ENCODE measurements around the gene PPP1R12B.
"Not testable (repeated sequence)": the region's sequence is repeated elsewhere in the genome, so short reads cannot be mapped to it uniquely, and the experiment has no call there.

PPP1R12B gene

DNA sequence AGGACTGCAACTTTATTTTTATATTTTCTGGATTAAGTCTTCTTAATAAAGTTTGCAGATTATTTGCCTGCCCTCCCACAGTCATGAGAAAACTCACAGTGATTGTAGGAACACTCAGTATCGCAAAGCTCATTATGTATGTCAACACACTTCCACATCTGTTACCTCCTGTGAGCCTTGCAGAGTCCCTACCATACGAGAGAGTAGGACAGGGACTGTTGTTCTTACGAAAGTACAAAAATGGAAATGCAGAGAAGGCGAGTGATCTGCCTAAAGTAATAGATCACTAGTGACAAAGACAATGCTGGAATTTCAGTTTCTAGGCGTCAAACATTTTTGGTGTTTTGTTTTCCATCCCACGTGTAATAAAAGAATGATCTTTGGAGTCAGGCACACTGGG lies 230.1 kb downstream of the PPP1R12B start:
- DNase-seq: no peak

DNA sequence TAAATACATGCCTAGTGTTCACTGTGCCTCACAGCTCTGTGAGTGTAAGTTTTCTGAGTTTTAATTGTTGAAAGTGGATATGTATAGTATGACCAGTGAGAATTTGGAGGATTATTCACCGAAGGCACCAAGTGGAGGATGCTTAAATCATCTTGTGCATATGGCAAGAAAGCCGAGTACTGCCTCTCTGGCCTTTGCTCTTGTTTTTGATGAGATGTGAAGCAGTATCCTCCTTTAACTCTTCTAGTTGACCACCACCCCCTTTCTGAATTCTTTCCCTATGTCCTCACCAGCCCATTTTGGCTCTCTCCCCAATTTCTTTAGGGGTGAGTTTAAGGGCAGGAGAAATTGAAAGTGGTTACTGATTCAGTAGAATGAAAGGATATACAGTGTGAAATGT lies 231.3 kb downstream of the PPP1R12B start:
- DNase-seq: no peak

DNA sequence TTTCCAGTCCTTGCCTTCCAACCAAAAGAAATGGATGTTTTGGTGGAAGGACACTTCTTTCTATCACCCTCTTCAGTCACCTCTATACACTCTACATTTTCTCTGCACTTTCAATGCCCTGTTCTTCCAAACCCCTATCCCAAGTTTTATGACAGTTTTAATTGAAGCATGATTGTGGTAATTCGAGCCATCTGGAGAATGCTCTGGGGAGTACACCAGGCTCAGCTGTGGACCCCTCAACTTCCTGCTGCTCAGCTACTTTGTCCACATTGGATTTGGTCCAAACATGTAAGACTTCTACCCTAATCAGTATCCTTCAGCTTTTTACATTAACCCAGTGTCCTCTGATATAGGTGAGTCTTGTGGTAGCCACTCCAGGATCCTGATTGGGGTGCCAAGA lies 232.1 kb downstream of the PPP1R12B start:
- DNase-seq: no peak

DNA sequence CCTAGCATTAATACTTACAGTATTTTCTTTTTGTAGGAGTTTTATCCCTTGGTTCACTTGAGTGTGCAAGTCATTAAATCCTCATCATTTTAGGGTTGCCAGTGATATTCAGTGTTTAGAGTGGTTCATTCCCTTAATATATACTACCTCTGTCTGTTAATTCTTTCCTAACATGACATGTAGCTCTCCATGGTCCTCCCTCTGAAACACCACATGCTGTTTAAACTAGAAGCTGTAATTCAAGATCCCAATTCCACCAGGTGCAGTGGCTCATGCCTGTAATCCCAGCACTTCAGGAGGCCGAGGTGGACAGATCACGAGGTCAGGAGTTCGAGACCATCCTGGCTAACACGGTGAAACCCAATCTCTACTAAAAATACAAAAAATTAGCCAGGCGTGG lies 233.9 kb downstream of the PPP1R12B start:
- DNase-seq: not testable (repeated sequence)

DNA sequence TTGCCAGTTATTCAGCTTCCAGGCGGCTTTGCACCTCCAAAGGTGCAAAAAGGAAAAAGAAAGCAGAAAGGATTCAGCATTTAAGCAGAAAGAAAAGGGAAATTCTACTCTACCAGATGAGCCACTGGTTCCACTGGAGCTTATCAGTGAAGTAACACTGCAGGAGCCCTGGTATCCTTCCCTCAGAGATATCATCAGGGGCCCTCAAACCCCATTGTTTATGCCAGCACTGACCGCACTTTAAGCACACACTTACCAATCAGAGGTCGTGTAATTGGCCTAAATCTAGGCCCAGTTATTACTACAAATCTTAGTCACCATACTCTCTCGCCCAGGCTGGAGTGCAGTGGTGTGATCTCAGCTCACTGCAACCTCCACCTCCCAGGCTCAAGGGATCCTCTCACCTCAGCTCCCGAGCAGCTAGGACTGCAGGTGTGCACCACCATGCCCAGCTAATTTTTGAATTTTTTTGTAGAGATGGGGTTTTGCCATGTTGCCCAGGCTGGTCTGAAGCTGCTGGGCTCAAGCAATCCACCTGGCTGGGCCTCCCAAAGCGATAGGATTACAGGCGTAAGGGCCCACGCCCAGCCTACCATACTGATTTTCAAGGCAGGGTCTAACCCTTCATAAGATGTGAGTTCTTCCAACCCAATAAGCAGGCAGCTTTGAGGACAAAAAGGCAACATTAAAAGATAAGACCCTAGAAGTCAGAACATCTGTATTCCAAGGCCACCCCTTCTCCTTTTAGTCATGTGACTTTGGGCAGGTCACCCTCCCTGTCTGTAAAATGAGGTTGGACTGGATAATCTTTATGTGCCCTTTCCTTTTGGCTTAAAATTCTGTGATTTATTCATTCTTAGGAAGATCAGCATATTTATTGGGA lies 236.4 kb downstream of the PPP1R12B start:
- DNase-seq: no peak

DNA sequence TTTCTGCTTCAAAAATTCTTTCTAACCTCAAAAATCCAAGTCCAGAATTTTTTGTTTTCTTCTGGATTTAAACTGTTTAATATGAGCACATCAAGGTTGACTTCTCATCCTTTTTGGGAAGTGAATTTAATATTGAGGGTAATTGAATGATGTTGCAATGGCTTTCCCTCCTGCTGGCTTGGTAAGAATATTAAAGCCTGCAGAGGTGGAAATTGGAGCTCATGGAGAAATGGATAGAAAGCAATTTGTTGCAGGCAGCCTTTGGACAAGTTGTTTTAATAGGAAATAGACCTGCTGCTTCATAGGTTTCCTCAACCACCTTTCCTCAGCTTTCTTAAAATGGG lies 237.1 kb downstream of the PPP1R12B start:
- no peak for DNase-seq

DNA sequence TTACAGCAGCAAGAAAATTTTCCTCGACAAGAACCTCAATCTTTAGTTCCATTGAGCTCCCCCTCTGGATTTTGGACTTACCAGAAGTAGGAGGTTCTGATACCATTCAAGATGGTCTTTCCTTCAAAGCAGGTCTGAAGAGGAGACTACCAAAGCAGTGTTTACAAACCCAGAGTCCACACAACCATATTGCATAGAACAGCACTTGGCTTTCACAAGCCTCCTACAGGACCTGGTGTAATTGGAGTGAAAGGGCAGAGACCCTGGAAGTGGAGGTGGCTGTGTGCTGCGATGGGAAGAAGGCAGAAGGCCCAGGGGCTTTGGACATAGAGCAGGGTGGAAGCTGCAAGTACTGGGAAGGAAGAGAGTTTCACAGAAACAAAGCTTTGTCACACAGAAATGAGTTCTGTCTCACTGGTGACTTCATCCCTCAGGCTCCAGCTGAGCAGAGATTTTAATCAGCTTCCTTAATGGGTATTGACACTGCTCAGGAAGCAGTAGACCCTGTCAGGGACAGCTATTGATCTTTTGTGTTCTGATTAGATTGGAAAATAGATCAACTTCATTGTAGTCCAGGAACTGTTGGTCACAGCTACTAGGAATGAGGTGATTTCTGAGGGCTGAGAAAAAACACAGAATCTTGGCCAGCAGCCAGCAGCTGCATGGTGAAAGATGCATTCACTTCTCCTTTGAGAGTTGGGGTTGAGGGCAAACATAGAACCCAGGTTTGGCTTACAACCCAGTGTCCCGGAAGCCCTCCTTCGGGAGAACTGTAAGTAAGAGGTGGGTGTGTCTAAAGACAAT lies 237.7 kb downstream of the PPP1R12B start:
- peak in 12 of 58 donors; percentile 4 to 45 (median 20) for DNase-seq

DNA sequence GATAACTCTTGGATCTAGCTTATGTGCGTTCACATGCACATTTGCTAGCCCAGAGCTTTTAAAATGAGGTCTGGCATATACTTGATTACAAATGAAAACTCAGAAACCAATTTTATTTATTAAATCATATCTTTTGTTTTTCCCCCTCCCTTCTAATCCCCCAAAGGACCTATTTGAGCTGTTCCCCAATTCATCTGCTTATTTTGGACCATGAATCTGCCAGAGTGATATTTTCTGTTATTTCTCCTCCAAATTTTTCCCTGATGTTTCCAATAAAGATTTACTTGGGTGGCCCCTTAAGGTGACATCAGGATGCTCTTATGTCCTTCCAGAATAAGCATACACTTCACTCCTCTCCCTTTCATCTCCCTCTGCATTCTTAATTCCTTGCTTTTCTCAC lies 238.4 kb downstream of the PPP1R12B start:
- no peak for DNase-seq

DNA sequence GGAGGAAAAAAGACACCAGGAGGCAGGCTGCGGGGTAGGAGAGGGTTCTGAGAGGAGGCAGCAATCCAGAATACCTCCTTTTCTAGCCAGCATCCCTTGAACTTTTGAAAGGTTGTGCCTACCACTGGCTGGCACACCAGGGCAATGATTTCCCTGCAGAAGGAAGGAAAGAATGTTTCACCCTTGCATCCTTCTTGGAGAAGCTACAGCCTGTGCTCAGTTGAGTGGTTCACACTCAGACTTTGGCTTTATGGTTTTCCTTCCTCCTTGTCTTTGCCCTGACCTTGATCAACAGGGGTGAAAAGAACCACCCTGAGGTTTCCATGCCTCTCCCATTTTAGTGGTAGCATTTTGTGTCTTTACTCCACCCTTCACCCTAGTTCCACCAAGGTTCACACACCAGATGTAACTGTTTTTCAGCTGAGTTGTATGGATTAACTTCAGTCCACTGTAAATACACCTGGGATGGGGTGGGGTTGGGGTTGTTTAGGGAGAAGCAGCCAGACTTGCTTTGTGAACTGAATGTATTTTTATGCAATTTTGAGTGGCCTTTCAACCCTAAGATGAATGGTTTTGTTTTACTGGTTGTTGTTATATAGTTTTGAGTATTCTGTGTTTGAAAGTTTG lies 239.5 kb downstream of the PPP1R12B start:
- DNase-seq: no peak

DNA sequence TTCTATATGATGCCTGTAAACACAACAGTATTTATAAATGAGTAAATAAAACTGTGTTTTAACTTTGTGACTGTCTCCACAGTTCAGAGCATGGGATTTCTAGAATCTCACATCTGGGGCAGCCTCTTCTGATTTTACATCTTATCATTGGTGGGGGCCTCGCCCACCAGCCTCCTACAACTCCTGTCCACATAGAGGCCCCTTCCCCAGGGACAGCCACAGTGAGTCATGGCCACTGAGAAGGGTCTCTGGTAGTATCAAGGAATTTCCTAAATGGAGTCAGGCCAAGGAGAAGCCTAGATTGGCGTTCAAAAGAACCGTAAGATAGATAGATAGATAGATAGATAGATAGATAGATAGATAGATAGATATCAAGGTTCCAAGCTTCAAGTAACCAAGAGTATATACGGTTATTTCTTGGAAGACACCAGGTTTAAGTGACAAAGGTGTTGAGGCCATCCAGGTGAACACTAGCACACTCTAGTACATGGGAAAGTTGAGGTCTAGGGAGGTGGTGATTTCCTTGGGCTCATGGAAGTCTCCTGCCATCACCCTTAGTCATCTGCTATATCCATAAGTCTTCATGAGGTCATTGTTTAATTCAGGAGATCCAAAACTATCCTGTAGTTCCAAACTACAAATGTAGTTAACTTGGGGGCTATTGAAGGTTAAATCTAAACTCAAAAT lies 240.1 kb downstream of the PPP1R12B start:
- DNase-seq: no peak

DNA sequence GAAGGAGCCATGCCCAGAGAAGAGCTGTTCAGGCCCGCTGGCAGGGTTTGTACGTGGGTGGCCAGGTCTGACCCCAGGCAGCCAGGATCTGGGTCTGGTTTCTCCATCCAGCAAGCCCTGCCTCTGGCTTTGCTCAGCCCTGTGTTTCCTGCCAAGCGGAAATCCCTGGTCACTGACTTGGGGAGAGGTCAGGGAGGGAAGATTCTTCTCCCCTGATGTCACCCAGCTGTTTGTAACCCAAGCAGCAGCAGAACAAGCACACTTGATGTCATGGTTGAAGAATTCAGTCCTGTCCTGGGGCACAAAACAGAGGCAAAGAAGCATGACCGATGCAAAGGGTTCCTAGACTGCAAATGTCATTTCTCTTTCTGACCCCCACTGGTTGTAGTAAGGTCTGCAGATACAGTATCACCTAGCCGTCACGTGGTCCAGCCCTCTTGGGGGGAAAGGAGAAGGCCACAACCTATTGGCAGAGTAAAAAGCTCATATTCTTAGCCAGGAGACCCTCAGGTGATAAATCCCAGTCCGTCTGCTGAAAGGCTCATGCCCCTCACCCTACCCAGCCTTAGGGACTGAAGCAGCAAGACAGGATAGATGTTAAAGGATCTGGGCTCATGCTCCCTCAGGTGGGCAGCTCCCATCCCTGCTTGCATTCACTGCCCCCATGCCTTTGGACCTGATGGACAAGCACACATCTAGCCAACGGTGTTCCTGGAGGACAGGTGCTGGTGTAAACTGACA lies 240.9 kb downstream of the PPP1R12B start:
- no peak for DNase-seq

DNA sequence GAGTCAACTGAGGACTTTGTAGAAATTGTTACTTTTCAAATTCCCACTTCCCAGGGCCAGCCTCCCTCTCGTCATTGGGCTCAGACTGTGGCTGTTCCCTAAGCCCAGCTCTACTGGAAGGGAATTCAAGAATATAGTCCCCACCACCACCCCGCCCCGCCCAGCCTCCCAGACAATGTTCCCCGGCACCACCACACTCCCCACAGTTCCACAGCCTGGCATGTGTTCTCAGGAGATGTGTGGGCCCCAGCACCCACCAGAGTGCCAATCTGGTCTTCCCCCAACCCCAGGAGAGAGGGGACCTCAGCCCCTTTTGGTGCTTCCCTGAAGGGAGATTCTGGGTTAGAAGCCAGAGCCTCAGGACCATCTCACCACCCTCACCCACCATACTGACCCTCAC lies 241.6 kb downstream of the PPP1R12B start:
- no peak for DNase-seq

DNA sequence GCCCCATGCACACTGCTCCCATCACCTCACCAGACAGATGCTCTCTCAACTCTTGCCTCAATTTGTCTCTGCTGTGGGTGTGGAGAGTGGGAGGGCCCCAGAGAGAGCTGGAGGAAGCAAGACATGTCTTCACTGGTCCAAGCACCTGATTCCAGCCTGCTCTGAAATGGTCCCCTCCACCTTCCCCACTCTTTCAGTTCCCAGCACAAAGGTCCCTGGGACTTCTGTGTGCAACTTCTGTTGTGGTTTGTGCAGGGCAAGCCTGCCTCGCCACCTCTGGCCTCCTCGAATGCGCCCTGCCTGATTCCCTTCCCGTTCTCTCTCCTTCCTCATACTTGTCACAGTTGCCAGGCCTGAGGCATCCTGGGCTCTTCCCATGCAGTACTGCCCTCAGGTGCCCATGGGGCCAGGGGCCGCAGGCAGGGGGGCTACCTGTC lies 242.5 kb downstream of the PPP1R12B start:
- no peak for DNase-seq

DNA sequence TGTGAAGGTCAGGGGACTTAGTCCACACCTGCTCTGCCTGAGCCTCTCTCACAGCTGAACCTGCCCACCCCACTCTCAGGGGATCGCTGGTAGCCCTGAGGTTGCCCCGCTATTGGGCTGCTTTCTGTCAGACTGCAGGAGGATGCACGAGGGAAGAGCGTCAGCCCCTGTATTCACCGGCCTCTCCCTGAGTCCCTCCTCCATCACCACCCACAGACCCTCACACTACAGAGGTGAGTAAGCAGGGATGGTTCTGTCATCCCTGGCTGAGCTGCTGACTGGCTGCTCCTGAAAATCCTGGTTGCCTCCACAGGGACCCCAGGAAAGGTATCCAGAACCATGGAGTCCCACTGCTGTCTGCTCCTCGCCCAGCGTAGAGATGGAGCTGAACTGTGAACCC lies 243.0 kb downstream of the PPP1R12B start:
- DNase-seq: no peak

DNA sequence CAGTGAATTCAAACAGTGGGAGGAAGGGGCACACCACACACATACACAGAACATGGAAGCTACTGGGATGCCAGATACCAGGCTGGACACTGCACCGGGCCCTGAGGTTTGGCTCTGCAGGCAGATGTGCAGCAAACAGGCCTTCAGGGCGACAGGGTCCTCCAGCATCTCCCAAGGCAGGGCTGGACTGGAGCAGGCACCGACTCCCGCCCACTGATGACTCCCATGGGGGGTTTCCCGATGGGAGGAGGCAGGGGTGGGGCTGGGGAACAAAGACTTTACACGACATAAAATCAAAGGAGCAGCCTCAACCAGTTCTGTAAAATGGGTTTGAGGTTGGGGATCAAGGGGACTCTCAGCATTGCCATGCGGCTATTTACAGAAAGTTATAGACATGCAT lies 243.6 kb downstream of the PPP1R12B start:
- DNase-seq: no peak

DNA sequence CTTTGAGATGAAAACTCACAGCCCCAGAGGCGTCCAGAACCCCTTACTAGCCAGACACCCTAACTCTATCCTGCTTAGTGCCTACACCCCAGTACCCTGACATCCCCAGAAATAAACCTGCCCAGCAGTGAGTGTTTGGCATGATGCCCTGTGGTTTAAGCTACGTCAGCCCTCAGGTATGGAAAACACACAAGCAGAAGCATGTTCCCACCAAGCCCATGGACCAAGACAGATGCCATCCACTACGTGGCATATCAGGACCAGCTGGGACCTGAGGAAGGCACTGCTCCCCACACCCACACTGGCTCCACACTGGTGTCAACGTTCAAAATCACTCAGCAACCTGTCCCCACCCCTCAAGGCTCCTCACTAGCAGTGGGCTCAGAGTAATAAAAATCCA lies 245.3 kb downstream of the PPP1R12B start:
- DNase-seq: no peak

DNA sequence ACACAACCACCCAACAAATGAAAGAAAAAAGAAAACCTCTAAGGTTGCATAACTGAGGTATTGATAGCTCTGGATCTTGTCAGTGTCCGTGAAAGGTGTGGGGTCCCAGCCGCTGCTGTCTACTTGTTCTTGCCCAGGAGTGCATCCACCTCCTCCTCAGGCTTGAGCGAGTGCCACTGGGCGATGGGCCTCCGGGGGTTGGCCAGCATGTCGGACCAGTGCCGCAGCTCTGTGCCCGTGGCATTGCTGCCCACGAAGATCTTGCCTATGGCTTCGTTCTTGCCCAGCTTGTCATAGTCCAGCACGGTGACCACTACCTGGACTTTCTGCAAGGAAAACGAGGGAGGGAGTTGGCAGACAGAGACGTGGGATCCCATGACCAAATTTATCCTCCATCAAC lies 248.1 kb downstream of the PPP1R12B start:
- no peak for DNase-seq

DNA sequence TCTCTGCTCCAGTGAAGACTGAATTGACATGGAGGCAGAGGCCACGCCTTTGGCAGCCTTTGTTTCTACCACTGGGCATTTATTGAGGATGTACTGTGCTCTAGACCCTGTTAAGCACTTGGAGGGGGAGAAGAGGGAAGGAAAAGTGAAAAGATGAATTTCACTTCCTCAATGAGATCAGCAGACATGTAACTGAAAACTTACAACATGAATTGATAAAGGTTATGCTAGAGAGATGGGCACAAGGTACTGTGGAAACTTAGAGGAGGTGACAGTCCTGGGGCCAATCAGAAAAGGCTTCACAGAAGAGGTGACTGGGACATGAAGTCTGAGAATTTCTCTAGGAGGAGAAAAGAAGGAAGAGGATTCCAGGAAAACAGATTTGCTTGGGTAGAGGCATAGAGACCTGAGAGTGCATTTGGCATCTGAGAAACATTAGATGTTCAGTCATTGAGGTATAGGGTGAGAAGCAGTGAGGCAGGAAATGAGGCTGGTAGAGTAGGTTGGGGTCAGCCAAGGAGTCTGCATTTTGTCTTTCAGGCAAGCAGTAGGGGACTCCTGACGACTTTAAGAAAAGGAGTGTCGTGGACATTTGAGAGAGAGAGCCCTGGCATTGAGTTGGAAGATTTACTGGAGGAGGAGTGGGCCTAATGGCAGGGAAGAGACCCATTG lies 248.7 kb downstream of the PPP1R12B start:
- no peak for DNase-seq

DNA sequence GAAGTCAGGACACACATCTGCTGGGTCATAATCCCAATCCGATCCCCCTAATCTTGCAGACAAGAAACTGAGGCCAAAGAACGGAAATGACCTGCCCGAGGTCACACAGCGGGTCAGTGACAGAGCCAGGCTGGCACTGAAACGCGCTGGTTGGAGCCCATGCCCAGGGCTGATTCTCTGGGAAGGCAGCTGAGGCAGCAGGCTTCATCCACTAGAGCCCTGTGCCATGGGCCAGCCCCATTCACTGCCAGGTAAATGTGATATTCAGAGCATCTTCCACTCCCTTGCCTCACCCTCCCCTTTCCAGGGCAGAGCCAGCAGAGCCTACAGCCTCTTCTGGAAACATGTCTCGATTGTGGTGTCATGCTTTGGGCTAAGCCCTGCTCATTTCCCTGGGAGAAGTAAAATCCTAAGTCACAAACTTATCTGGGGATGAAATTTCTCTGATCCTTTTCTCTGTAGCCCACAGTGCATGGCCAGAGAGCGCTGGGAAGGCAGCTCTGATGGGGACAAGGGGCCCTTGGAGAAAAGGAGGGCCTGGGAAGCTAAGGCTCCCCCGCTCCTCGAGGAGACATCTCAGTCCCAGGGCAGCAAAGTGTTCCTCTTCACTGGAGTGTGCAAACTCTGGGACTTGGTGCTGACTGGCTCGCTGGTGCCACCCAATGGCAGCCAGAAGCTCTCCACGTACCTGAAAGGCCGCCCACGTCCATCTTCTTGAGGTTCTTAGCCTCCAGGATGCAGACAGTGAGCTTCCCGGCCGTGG lies 251.4 kb downstream of the PPP1R12B start:
- peak in 20 of 58 donors; percentile 6 to 50 (median 28) for DNase-seq
